ENCODE results near the gene SBF1. TPM values are rescaled to one million over a fixed set of nuclear protein-coding genes. Genes with fewer than 3 reads are reported as not detected.

Gene SBF1
- total RNA-seq, 4 donors from 2014 or later, result 19.9 to 66.1 (median 26.7) TPM

DNA sequence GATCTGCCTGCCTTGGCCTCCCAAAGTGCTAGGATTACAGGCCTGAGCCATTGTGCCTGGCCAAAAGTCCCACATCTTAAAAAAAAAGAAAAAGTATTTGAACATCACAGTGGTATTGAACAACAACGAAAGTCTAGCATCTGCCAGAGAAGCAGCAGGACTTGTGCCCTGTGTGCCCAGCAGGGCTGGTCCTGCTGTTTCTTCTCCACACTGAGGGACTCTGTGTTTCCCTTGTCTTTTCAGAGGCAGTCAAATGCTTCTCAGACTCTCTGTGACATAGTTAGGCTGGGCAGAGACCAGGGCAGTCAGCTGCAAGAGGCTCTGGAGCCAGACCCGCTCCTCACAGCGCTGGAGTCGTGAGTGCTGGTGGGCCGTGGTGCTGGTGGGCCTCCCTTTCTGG, 56.2 kb downstream of the SBF1 start:
- TF ChIP-seq CTCF (IDR thresholded peaks at IDR 0.05; ENCODE audit: low read depth), result no peak

- TF ChIP-seq CTCF (IDR thresholded peaks at IDR 0.05; ENCODE audit: low read depth), result no peak
These were observed 57.2 kb downstream of the SBF1 start for GRCh38 chr22:50417411-50418210.

DNA sequence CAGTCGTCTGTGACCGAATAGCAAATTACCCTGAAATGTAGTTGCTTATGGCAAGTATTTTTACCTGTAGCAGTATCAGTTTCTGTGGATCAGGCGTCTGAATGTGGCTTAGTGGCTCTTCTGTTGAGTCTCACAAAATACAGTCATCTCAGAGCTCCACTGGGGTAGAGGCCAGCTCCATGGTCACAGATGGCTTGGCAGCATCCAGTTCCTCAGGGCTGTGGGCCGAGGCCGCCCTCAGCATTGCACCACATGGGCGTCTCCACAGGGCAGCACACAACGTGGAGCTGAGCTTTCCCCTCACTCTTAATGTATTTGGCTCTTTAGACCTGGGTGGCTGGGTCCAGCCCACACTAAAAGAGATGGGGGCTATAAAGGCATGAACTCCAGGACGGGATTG, 57.8 kb downstream of the SBF1 start:
- TF ChIP-seq CTCF (IDR thresholded peaks at IDR 0.05; ENCODE audit: low read depth), result no peak

DNA sequence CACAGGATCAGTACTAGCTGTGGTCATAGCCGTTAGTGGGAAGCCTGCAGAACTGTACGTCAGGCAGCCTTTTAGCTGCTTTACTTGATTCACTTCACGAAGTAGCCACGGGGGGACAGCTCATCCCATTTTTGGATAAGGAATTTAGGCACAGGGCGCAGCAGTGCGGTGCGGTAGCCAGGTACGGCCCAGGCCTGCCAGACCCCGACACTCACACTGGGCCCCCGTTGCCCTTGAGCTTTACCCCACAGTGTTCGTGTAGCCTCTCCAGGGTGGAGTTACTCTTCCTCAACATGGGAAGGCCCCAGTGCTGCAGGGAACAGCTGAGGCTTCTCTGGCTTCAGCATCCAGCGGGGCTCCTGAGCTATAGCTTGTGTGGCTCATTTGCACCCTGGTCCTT, 59.4 kb downstream of the SBF1 start:
- TF ChIP-seq CTCF (IDR thresholded peaks at IDR 0.05; ENCODE audit: low read depth), result no peak

DNA sequence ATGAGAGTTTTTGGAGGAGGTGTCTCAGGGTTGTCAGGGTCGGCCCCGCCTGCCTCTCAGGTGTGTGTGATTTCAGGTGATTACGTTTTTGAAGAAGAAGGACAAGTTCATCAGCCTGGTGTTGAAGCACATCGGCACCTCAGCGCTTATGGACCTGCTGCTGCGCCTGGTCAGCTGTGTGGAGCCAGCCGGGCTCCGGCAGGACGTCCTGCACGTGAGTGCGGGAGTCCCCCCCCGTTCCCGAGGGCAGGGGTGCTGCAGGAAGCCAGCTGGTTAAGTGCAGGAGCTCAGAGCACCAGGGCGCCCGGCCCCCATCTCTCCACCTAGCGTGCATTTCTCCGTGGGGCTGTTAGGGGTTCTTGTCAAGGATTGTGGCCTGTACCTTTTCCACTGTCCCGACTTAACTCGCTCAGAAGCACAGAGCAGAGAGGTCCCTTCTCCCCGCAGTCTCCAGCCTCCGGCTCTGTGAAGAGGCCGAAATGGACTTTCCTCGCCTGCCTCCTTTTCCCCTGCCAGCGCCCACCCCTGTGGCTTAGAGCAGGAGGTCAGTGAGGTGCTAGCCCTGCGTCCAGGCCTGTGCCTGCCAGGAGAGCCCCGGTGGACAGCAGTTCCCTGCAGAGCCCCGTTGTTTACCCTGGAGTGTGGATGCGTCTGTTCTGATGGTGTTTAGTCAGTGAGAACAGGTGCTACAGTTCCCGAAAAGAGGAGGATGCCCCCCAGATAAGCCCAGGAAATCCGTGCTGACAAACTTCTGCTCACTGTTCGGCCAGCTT, 60.2 kb downstream of the SBF1 start:
- TF ChIP-seq CTCF (IDR thresholded peaks at IDR 0.05; ENCODE audit: low read depth), result no peak

DNA sequence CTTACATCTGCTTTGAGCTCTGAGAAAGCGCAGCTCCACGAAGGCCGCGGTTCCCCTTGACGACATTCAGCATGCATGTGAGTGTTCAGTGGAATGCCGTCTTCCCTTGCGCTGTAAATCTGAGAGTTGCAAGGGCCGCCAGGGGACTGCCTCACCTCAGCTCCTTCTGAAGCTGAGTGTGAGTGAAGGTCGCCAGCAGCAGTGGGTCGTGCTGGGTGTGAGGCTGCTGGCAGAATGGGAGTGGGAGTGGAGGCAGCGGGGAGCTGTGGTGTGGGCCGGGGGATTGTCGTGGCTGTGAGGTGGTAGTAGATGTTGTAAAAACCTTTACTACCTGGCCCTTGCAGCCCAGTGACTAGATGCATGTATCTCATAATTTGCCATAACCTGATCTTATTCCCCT, 66.5 kb downstream of the SBF1 start:
- TF ChIP-seq CTCF (IDR thresholded peaks at IDR 0.05; ENCODE audit: low read depth), result no peak

DNA sequence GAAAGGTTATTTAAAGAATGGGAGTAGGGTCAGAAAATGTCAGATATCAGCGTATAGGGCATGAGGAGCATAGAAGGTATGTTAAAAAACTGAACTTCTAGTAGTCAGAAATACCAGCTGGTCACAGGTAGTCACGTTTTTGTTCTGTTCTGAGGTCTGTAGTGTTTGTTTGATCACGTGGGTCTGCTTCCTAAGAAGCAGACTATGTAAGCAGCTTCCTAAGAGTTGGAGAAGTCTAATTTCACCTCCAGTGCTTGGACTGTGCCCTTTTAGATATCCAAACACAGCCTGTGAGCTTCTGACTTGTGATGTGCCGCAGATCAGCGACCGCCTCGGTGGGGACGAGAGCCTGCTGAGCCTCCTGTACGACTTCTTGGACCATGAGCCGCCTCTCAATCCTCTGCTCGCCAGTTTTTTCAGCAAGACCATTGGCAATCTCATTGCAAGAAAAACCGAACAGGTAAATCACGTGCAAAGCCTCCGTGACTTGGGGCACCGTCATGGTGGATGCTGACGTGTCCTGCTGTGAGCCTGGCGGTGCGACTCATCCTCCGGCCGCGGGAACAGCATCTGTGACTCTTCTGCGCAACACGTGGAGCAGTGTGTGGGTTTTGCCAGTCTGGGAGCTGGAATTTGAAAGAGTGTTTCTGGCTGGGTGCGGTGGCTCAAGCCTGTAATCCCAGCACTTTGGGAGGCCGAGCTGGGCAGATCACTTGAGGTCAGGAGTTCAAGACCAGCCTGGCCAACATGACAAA, 68.2 kb downstream of the SBF1 start:
- no peak for TF ChIP-seq CTCF (IDR thresholded peaks at IDR 0.05; ENCODE audit: low read depth)

Data from subcutaneous adipose tissue (tissue), 4 donors.